Activated naive CD4-positive, alpha-beta T cell treated with anti-CD3 and anti-CD28 coated beads, Interleukin-2, amount 50 U/mL, for 24 hours (primary cell): Measurements from ENCODE around the gene CD109.

Experiments used
- H3K27ac Mint-ChIP-seq: one replicate; pipeline ENCODE4 v1.8.0; 2021; ENCODE audit warnings: mild to moderate bottlenecking, mixed read lengths
- H3K27me3 Mint-ChIP-seq: one replicate; pipeline ENCODE4 v1.8.0; 2021; ENCODE audit warnings: mixed read lengths
- H3K36me3 Mint-ChIP-seq: one replicate; pipeline ENCODE4 v1.8.0; 2021; ENCODE audit warnings: mixed read lengths
- H3K4me1 Mint-ChIP-seq: one replicate; pipeline ENCODE4 v1.8.0; 2021; ENCODE audit warnings: mixed read lengths
- H3K4me3 Mint-ChIP-seq: one replicate; pipeline ENCODE4 v1.8.0; 2021; ENCODE audit warnings: mild to moderate bottlenecking, mixed read lengths
- H3K9me3 Mint-ChIP-seq: one replicate; pipeline ENCODE4 v1.8.0; 2021; ENCODE audit warnings: mixed read lengths

CD109 gene

DNA sequence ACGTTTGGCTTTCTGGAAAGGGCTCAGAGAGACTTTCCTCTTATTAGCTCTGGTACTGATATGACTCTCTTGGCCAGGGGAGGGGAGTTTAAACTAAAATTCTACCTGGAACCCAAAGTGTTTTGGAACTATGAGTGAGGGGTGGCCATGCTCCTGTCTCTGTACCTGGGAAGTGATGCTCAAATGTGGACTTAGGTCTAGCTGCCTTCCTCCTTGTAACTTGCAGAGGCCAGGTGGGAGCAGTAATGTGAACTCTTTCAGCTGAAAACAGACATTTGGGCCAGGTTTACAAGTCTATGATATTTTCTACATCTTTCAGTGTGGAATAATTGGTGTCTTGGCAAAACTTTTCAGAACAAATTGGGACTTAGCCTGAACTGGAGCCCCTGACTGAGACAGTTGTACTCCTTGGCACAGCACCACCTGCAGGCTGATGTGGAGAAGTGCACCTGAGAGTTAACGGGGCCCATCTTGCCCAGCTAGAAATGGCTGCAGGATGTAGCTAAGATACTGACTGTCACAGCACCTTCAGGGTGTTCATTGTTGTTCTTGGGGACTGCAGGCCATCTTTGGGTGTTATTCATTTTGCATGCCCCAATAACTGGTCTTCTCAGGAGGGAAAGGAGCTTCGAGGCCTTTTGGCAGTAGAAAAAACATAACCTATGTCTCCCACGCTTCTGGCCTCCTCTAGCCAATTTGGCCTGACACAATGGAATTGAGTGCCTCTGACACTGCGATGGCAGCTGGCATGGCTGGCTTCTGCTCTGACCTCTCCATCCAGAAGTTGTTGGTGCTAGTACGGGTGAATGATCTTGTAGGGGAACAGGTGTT lies 37.1 kb downstream of the CD109 start:
- no peak overlapping the region for H3K4me3 Mint-ChIP-seq

DNA sequence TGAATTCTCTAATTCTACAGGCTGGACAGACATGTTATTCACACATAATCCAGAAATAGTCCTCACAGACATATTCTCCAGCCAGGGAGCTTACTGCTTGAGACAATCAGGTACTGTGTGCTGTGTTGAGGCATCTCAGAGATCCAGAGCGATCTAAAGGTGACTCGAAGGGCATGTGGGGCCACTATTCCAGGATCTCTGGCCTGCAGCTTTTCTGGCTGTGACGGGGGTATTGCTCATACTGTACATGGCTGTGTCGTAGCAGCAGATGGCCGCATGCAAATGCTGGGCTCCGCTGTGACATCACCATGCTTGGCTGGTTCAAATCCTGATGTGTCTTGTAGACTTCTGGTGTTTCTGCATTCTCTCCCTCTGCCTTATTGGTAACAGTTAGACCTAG lies 37.8 kb downstream of the CD109 start:
- H3K36me3 Mint-ChIP-seq, result peaks cover 2% of the 10 kb centered on the region
- no peak overlapping the region for H3K27ac Mint-ChIP-seq
- no peak overlapping the region for H3K4me3 Mint-ChIP-seq
- peaks cover 3% of the 10 kb centered on the region for H3K4me1 Mint-ChIP-seq
- H3K9me3 Mint-ChIP-seq, result no peaks in the 10 kb centered on the region
- H3K27me3 Mint-ChIP-seq, result no peaks in the 10 kb centered on the region

More for the DNA sequence above, 37.1 kb downstream of the CD109 start:
- peaks cover 4% of the 10 kb centered on the region for H3K36me3 Mint-ChIP-seq
- H3K4me1 Mint-ChIP-seq, result peaks cover 10% of the 10 kb centered on the region
- H3K27me3 Mint-ChIP-seq, result no peaks in the 10 kb centered on the region
- H3K9me3 Mint-ChIP-seq, result no peaks in the 10 kb centered on the region
- H3K27ac Mint-ChIP-seq, result no peak overlapping the region

DNA sequence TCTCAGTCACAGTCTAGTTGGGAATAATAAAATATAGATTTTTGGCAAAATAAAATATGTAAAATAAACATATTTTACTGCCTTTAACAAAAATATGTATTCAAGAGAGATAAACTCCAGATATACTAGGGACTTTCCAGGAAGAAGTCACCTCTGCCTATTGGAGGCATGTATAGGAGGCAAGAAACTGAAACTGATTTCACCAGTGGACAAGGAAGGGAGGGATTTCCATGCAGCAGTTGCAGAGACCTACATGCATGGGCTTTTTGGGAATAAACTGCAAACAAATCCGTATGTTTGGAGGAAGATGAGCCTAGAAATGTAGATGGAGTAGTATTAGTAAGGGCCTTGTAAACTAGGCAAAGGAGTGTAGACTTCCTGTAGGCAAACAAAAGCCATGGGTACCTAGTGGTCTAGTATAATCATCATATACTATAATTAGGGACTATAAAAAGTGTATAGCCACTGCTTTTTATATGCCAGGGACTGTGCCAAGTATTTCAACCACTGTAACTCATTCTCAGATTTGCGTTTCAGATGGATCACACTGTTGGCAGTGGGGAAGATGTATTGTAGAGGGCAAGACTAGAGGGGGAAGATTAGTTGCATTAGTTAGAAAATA lies 38.9 kb downstream of the CD109 start:
- no peaks in the 10 kb centered on the region for H3K36me3 Mint-ChIP-seq
- no peaks in the 10 kb centered on the region for H3K4me1 Mint-ChIP-seq
- no peaks in the 10 kb centered on the region for H3K27me3 Mint-ChIP-seq
- no peaks in the 10 kb centered on the region for H3K9me3 Mint-ChIP-seq
- H3K4me3 Mint-ChIP-seq, result no peak overlapping the region
- no peak overlapping the region for H3K27ac Mint-ChIP-seq

DNA sequence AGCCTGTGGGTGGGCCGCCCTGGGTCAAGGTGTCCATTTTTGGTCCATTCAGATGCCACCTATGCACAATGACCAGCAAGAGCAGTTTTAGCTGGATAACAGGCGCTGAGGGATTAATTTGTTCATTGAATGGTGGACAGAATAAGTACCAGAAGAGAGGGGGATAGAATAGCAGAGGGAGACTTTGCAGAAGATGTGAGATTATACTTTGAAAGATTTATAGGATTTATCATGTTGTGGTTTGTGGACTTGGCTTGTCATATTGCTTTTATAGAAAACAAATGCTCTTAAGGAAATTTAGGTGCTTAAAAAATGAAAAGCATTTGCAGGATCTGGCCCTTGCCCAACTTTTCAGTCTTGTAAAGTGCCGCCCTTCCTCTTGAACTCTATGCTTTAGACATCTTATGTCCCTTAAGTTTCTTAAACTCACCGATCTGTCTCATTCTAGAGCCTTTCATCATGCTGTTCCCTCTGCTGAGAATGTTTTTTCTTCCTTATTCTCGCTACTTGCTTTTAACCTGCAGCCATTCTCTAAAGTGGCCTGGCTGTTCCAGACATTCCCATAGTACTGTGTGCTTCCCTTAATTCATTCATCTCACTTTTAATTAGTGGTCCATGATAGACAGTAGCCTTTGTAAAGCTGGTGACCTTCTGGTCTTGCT lies 42.5 kb downstream of the CD109 start:
- Mint-ChIP-seq H3K27ac (no peak overlapping the region), H3K4me3 (no peak overlapping the region), H3K9me3 (no peaks in the 10 kb centered on the region), H3K27me3 (no peaks in the 10 kb centered on the region), H3K36me3 (no peaks in the 10 kb centered on the region), H3K4me1 (no peaks in the 10 kb centered on the region)

DNA sequence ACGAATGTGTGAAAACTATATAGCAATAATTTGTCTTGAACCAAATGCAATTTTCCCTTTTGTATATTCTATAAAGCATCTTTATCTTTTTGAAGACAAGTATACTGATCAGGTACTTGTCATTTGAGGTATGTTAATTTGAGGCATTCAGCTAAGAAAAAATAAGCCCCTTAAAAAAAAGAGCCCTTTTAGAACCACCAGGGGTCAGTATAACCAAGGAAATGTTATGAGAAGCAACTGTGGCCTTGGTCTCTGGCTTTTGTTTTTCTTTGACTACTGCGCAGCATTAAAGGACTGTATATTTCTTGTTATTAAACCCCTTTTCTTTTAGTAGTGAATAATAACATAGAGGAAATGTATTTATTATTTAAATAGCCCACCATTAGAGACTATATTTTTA lies 43.1 kb downstream of the CD109 start:
- Mint-ChIP-seq H3K36me3 (no peaks in the 10 kb centered on the region), H3K27ac (no peak overlapping the region), H3K4me3 (no peak overlapping the region), H3K4me1 (no peaks in the 10 kb centered on the region), H3K27me3 (no peaks in the 10 kb centered on the region), H3K9me3 (no peaks in the 10 kb centered on the region)

DNA sequence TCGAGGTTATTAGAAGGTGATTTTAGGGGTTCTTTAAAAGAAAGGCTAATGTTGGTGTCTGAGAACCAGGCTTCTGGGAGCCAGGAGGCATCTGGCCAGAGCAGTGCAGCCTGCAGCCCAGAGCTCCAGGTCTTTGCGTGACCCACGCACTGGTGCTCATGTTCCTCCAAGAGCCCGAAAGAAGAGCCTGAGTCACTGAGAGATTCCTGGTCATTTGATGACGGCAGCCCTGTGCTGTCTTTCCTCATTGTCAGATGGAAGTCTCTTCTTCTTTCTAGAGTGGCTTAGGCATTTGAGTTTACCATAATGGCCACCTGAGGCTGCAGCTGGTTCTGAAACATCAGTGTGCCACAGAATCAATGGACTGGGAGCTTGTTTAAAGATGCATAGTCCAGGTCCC lies 46.4 kb downstream of the CD109 start:
- Mint-ChIP-seq H3K36me3 (no peaks in the 10 kb centered on the region), H3K9me3 (no peaks in the 10 kb centered on the region), H3K4me3 (no peak overlapping the region), H3K27ac (no peak overlapping the region), H3K4me1 (peaks cover 3% of the 10 kb centered on the region), H3K27me3 (no peaks in the 10 kb centered on the region)

DNA sequence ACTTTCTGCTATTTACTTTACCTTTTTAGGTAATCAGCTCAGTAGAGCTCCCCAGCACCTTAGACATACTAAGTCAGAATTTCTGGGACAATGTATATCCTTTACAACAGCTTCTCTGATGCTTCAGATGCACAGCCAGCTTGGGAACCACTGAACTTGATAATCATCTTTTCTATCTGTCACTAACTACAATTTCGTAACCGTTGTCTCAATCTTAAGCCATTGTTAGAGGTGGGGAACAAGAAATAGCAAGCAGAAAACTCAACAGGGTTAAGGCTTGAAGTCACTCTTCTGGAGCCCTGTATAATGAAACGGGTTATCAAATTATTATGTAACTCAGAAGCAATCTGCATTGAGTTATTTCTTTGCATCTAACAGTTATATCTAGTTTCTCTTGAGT lies 47.1 kb downstream of the CD109 start:
- Mint-ChIP-seq H3K4me1 (peaks cover 3% of the 10 kb centered on the region), H3K36me3 (no peaks in the 10 kb centered on the region), H3K9me3 (no peaks in the 10 kb centered on the region), H3K27me3 (no peaks in the 10 kb centered on the region), H3K4me3 (no peak overlapping the region), H3K27ac (no peak overlapping the region)

DNA sequence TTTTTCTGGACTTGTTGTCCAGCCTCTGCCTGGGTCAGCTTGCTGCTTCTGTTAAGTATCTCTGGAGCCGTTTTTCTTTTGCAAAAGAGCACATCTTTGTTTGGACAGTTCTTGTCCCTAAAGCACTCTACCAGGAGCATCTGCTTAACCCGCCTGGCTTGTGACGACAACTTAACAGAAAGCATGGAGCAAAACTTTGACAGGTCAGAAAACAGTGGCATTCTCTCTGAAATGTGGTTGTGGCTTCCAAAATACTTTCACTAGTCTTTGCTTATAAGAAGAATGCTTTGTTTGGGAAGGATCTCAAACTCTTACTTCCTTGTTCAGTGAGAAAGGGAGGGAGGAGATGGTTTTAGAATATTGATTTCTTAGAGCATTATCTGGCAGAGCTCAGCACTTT lies 47.6 kb downstream of the CD109 start:
- Mint-ChIP-seq H3K36me3 (no peaks in the 10 kb centered on the region), H3K9me3 (no peaks in the 10 kb centered on the region), H3K4me3 (no peak overlapping the region), H3K27me3 (no peaks in the 10 kb centered on the region), H3K27ac (no peak overlapping the region), H3K4me1 (peaks cover 3% of the 10 kb centered on the region)

DNA sequence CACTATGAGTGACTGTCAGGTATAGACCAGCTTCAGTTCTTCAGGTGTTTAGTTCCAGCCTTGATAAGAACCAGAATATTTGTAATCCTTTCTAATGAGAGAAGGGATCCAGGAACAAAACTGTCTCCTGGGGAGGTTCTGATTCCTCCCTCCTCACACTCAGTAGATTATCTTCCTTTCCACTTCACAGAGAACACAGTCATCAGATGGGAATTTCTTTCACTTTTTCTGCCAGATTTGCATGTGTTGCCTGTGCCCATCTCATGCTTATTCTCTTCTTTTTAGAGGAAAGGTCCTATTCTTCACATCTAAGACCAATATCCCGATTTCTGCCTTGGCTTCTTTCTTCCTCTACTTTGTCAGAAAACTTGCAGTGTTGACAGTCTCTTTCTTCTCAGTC lies 50.8 kb downstream of the CD109 start:
- H3K27me3 Mint-ChIP-seq, result no peaks in the 10 kb centered on the region

DNA sequence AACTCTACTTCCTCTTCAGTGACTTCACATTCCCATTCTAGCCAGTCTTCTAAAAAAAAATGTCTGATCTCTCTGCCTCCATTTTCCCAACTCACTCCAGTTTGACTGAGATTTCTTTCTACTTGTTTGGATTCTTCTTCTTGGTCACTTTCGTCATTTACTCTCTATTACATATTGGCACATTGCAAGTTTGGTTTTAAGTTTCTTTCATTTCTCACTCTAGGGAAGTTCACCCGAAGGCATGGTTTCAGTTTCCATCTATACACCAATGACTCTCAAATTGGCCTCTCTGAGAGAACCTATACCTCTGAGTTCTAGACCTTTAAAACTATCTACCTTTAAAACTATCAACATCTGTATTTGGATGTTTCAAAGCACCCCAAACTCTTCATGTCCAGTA lies 51.3 kb downstream of the CD109 start:
- Mint-ChIP-seq H3K27me3 (no peaks in the 10 kb centered on the region), H3K9me3 (no peaks in the 10 kb centered on the region), H3K4me1 (peaks cover 3% of the 10 kb centered on the region), H3K36me3 (no peaks in the 10 kb centered on the region), H3K27ac (no peak overlapping the region), H3K4me3 (no peak overlapping the region)

More for the DNA sequence above, 50.8 kb downstream of the CD109 start:
- no peaks in the 10 kb centered on the region for H3K9me3 Mint-ChIP-seq
- H3K36me3 Mint-ChIP-seq, result no peaks in the 10 kb centered on the region
- H3K4me1 Mint-ChIP-seq, result peaks cover 3% of the 10 kb centered on the region
- no peak overlapping the region for H3K4me3 Mint-ChIP-seq
- no peak overlapping the region for H3K27ac Mint-ChIP-seq

DNA sequence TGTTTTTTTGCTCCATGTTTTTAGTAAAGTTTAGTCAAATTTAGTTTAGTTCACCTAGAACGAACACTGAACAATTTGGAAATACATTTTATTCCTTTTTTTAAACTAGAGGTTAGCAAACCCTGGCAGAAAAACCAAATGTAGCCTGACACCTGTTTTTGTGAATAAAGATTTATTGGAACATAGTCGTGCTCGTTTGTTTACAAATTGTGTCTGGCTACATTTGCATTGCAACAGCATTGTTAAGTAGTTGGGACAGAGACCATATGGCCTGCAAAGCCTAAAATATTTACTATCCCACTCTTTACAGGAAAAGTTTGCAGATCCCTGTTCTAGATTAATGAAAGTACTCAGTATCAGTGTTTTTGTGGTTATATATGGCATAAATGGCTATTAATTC lies 56.9 kb downstream of the CD109 start:
- Mint-ChIP-seq H3K9me3 (no peaks in the 10 kb centered on the region), H3K36me3 (no peaks in the 10 kb centered on the region), H3K4me3 (no peak overlapping the region), H3K4me1 (no peaks in the 10 kb centered on the region), H3K27me3 (no peaks in the 10 kb centered on the region), H3K27ac (no peak overlapping the region)

DNA sequence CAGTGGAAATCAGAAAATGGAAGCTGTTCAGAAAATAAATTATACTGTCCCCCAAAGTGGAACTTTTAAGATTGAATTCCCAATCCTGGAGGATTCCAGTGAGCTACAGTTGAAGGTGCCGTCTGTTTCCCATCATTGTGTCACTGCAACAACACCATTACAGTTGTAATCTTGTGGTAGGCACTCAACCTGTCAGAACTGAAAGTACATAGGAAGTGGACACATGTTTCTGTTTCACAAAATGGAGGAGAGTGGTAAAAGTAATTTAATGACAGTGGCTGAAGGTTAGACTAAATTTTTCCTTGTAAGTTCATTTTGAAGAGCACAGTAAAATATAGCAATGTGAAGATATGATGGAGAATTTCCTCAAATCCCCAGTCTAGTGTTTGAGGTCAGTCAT lies 70.0 kb downstream of the CD109 start:
- no peaks in the 10 kb centered on the region for H3K36me3 Mint-ChIP-seq
- no peak overlapping the region for H3K4me3 Mint-ChIP-seq
- no peak overlapping the region for H3K27ac Mint-ChIP-seq
- H3K9me3 Mint-ChIP-seq, result no peaks in the 10 kb centered on the region
- no peaks in the 10 kb centered on the region for H3K4me1 Mint-ChIP-seq
- H3K27me3 Mint-ChIP-seq, result no peaks in the 10 kb centered on the region

DNA sequence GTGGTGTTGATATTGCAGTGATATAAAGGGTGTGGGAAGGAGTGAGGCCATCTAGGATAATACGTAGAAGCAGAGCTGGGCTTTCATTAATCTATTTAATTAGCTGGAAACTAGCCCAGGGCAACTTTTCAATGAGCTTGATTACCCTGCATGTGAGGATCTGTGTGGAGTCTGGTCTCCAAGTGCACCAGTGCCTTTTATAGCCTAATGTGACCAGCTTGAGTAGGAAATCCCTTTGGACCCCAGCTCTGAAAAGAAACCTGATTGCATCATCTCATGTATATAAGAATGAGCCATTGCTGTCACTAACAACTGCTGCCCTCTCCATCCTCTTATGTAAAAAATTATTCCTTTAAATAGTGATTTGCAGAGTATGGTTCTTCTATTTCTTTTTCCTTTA lies 72.6 kb downstream of the CD109 start:
- Mint-ChIP-seq H3K27ac (no peak overlapping the region), H3K36me3 (no peaks in the 10 kb centered on the region), H3K9me3 (no peaks in the 10 kb centered on the region), H3K27me3 (no peaks in the 10 kb centered on the region), H3K4me3 (no peak overlapping the region), H3K4me1 (no peaks in the 10 kb centered on the region)

DNA sequence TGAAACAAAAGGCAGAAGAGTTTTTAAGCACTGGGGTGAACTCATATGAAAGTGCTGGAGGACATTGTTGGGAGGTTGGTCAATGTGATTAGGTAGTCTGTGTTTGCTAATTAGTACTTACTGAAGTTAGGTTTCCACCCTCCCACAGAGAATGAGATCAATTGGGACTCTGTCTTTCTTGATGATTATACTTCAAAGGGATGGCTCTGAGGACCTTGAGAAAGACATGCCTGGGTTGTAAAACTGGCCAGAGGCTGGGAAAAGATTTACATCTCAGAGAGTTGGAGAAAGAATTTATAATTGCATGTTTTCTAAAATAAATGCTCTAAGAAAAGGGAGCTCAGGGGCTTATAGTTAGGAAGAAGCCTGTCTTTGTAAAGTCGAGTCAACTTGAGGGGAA lies 74.0 kb downstream of the CD109 start:
- Mint-ChIP-seq H3K27ac (no peak overlapping the region), H3K4me1 (no peaks in the 10 kb centered on the region), H3K4me3 (no peak overlapping the region), H3K9me3 (no peaks in the 10 kb centered on the region), H3K27me3 (no peaks in the 10 kb centered on the region), H3K36me3 (no peaks in the 10 kb centered on the region)

DNA sequence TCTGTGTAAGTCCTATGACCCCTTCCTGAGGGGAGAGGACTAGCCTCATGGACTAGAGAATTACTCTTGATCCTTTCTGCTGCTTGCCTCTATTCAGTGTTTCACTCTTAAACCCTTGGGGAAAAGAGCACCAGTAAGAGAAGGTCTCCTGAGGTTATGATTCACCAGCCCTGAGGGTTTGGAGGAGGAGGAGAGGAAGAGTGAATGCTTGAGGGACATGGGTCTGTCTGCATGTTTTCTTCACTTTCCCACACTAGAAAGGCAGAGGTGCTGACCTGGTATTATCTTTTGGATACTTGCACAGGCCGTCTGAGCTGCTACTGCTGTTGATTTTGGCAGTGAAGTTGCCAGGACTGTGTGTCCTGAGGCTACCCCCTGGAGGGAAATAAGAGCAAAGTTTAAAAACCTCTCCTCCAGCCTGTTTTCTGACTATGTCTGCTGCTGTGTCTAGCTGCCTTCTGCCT lies 78.3 kb downstream of the CD109 start:
- no peak overlapping the region for H3K4me3 Mint-ChIP-seq
- no peaks in the 10 kb centered on the region for H3K27me3 Mint-ChIP-seq
- H3K27ac Mint-ChIP-seq, result no peak overlapping the region
- no peaks in the 10 kb centered on the region for H3K9me3 Mint-ChIP-seq
- no peaks in the 10 kb centered on the region for H3K36me3 Mint-ChIP-seq
- no peaks in the 10 kb centered on the region for H3K4me1 Mint-ChIP-seq

DNA sequence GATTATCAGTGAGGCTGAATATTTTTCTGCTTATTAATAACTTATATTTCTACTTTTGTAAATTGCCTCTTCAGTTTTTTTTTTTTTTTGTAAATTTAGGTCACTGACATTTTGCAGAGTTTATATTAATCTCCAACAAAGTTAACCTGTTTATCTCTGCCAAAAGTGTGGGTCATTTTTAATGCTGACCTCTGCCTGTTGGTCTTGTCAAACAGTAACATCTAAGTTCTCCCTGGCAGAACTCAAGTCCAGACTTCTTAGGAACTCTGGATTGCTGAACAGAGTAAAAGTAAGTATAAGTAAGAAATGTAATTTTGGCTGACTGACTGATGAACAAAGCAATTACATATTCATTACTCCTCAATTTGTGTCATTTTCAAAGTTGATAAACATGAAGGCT lies 83.9 kb downstream of the CD109 start:
- no peak overlapping the region for H3K27ac Mint-ChIP-seq
- H3K4me1 Mint-ChIP-seq, result no peaks in the 10 kb centered on the region
- H3K27me3 Mint-ChIP-seq, result no peaks in the 10 kb centered on the region
- no peaks in the 10 kb centered on the region for H3K36me3 Mint-ChIP-seq
- no peak overlapping the region for H3K4me3 Mint-ChIP-seq
- H3K9me3 Mint-ChIP-seq, result no peaks in the 10 kb centered on the region
